ENCODE results near the gene CTBP1. TPM values are rescaled to one million over a fixed set of nuclear protein-coding genes. Genes with fewer than 3 reads are reported as not detected.

CTBP1 gene
- total and polyA plus RNA-seq, 2 donors from 2014 or later, result 96.1 to 170 TPM

DNA sequence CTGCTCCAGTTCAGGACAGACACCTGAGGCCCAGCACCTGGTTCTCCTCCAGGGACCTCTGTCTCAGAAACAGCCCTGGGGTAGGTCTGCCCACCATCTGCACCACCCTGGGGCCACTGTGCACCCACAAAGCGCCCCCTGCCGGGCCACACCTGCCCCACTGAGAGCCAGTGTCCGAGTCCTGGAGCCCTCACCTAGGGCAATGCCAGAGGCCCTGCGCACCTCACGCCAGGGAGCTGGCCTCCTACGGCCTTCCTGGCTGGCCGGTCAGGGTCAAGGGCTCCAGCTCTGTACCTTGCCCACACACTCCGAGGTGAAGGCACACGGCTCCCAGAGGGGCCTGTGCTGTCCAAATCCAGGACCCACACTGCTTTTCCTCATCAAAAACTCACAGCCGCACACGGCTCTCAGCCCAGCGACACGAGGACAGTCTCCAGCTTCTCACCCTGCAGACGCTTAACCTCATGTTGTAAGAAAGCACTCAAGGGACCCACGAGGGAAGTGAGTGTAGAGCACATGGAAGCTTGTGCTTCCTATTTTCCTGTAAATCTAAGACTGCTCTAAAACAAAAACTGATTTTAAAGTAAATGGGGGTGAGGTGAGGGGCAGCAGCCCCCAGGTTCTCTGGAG, 5.4 kb downstream of the CTBP1 start:
- Histone ChIP-seq H3K27ac (ENCODE audit: low read depth in 2 of 2, low read length in 2 of 2) (no peak overlapping the region), H3K4me3 (ENCODE audit: low read length in 3 of 3) (no peak overlapping the region), H3K27me3 (ENCODE audit: control insufficient read depth, insufficient read depth, low read length) (no peaks in the 10 kb centered on the region), H3K4me1 (ENCODE audit: control insufficient read depth in 2 of 3, insufficient read depth in 2 of 3, low read depth in 1 of 3, low read length in 3 of 3) (peaks cover 3 to 53% (median 19%) of the 10 kb centered on the region in 3 donors), H3K9ac (ENCODE audit: low read length in 3 of 3) (no peak overlapping the region), H3K36me3 (ENCODE audit: control insufficient read depth in 2 of 3, insufficient read depth in 3 of 3, low read length in 3 of 3) (peaks cover 0 to 9% (median 8%) of the 10 kb centered on the region in 3 donors), H3K9me3 (ENCODE audit: control insufficient read depth in 2 of 3, insufficient read depth in 1 of 3, low read length in 3 of 3) (no peaks in the 10 kb centered on the region)
- DNase-seq (no peak), FAIRE-seq (no peak)
- TF ChIP-seq, protein P1, sequence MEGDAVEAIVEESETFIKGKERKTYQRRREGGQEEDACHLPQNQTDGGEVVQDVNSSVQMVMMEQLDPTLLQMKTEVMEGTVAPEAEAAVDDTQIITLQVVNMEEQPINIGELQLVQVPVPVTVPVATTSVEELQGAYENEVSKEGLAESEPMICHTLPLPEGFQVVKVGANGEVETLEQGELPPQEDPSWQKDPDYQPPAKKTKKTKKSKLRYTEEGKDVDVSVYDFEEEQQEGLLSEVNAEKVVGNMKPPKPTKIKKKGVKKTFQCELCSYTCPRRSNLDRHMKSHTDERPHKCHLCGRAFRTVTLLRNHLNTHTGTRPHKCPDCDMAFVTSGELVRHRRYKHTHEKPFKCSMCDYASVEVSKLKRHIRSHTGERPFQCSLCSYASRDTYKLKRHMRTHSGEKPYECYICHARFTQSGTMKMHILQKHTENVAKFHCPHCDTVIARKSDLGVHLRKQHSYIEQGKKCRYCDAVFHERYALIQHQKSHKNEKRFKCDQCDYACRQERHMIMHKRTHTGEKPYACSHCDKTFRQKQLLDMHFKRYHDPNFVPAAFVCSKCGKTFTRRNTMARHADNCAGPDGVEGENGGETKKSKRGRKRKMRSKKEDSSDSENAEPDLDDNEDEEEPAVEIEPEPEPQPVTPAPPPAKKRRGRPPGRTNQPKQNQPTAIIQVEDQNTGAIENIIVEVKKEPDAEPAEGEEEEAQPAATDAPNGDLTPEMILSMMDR (IDR thresholded peaks at IDR 0.05; ENCODE audit: borderline replicate concordance, extremely low read depth, insufficient read depth), result no peak
- intact Hi-C loops (cut with DNase I), result no loop called here

DNA sequence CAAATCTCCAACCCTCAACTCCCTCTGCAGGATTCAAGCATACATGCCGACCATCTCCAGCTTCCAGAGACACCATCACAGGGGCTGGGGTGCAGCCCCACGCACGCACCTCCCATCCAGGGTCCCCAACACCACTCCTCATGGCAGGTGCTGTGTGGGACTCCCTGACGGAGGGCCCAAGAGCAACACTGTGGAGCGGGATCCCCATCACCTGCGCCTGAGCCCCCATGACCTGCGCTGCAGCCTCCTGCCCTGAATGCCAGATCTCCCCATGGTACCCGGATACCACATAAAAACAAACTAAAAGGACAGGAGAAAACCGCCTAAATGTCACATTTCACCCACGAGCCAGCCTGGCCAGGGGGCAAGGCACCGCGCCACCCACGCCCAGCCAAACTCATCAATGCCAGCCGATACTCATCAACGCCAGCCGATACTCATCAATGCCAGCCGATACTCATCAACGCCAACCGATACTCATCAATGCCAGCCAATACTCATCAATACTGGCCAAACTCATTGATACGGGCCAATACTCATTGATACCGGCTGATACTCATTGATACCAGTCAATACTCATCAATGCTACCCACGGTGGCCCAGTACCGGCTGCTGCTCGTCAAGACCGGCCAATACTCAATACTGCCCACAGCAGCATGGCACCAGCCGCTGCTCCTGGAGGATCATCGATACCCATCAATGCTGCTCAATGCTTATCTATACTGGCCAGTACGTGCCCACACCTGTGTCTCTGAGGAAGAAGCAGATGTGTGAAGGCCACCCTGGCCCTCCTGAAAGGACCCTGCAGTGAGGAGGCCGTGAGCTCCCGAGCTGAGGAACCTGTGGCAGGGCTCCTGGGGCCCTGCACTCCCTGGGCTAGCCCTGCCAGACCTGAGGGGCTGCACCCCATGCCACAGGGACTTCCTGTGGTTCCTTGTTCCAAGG, 6.2 kb downstream of the CTBP1 start:
- Histone ChIP-seq H3K9ac (ENCODE audit: low read length in 3 of 3) (no peak overlapping the region), H3K4me1 (ENCODE audit: control insufficient read depth in 2 of 3, insufficient read depth in 2 of 3, low read depth in 1 of 3, low read length in 3 of 3) (peaks cover 3 to 53% (median 19%) of the 10 kb centered on the region in 3 donors), H3K27ac (ENCODE audit: low read depth in 2 of 2, low read length in 2 of 2) (no peak overlapping the region), H3K27me3 (ENCODE audit: control insufficient read depth, insufficient read depth, low read length) (no peaks in the 10 kb centered on the region), H3K4me3 (ENCODE audit: low read length in 3 of 3) (no peak overlapping the region), H3K9me3 (ENCODE audit: control insufficient read depth in 2 of 3, insufficient read depth in 1 of 3, low read length in 3 of 3) (no peaks in the 10 kb centered on the region), H3K36me3 (ENCODE audit: control insufficient read depth in 2 of 3, insufficient read depth in 3 of 3, low read length in 3 of 3) (peaks cover 0 to 13% (median 8%) of the 10 kb centered on the region in 3 donors)
- intact Hi-C loops (cut with DNase I), result no loop called here
- TF ChIP-seq, protein P1 (IDR thresholded peaks at IDR 0.05; ENCODE audit: borderline replicate concordance, extremely low read depth, insufficient read depth), result no peak
- FAIRE-seq, result no peak
- peak in 2 of 5 donors; percentile 34 to 64 for DNase-seq

DNA sequence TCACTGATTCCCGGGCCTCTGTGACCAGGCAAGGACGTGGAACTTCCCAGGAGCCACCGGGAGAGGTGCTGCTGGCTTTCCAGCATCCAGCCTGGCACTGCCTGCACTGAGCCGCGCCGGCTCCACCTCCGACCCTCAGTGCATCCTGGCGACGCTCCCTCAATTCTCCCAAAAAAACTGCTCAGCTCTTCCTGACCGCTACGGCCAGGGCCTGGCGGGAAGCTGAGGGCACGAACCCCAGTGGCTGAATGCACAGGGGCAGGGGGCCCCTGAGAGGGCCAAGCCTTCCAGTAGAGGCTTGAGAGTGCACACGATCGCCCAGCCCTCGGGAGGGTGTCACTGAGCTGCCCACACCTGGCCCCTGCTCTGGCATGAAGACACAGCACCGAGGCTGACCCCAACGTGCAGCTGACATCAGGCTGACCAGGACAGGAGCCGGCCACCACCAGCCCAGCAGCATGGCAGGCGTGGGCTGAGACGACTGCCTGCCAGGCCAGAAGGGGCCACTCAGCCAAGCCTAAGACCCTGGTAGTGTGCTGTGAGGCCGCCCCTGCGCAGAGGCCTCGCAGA, 6.9 kb downstream of the CTBP1 start:
- no peaks in the 10 kb centered on the region for H3K27me3 ChIP-seq (ENCODE audit: control insufficient read depth, insufficient read depth, low read length)
- H3K4me1 ChIP-seq (ENCODE audit: control insufficient read depth in 2 of 3, insufficient read depth in 2 of 3, low read depth in 1 of 3, low read length in 3 of 3), result peaks cover 2 to 48% (median 19%) of the 10 kb centered on the region in 3 donors
- H3K27ac ChIP-seq (ENCODE audit: low read depth in 2 of 2, low read length in 2 of 2), result no peak overlapping the region
- intact Hi-C loops (cut with DNase I), result no loop called here
- FAIRE-seq (no peak), DNase-seq (peak in 1 of 5 donors; percentile 30)
- no peaks in the 10 kb centered on the region for H3K9me3 ChIP-seq (ENCODE audit: control insufficient read depth in 2 of 3, insufficient read depth in 1 of 3, low read length in 3 of 3)
- H3K36me3 ChIP-seq (ENCODE audit: control insufficient read depth in 2 of 3, insufficient read depth in 3 of 3, low read length in 3 of 3), result peaks cover 0 to 15% (median 8%) of the 10 kb centered on the region in 3 donors
- TF ChIP-seq, protein P1 (IDR thresholded peaks at IDR 0.05; ENCODE audit: borderline replicate concordance, extremely low read depth, insufficient read depth), result no peak
- H3K4me3 ChIP-seq (ENCODE audit: low read length in 3 of 3), result no peak overlapping the region
- no peak overlapping the region for H3K9ac ChIP-seq (ENCODE audit: low read length in 3 of 3)
